DMS53 (cell line): ENCODE measurements around the gene ERI3.
A peak's percentile ranks its signal among the peaks of the same experiment; 100 is the strongest.

ENCODE experiments used
- DNase-seq: peaks from one replicate; lab custom pipeline; 2025; lab: John Stamatoyannopoulos, UW

ERI3 gene

GRCh38 chr1:44282704-44283426, 72.2 kb downstream of the ERI3 start:
- peak; percentile 84 for DNase-seq

- peak; percentile 44 for DNase-seq
Measured at GRCh38 chr1:44281962-44282703, 72.9 kb downstream of the ERI3 start.

- DNase-seq: peak; percentile 50
Measured at GRCh38 chr1:44276901-44277300, 78.2 kb downstream of the ERI3 start.

- DNase-seq: peak; percentile 55
Measured at GRCh38 chr1:44275991-44276405, 79.1 kb downstream of the ERI3 start.

- no peak for DNase-seq
Measured at GRCh38 chr1:44275296-44275962, 79.6 kb downstream of the ERI3 start.

- no peak for DNase-seq
Measured at GRCh38 chr1:44273560-44274350, 81.3 kb downstream of the ERI3 start.

GRCh38 chr1:44272992-44273391, 82.1 kb downstream of the ERI3 start:
- DNase-seq: no peak

- DNase-seq: no peak
Measured at GRCh38 chr1:44271646-44272045, 83.4 kb downstream of the ERI3 start.

- DNase-seq: peak; percentile 44
Measured at GRCh38 chr1:44270686-44271628, 84.1 kb downstream of the ERI3 start.

- peak; percentile 37 for DNase-seq
Measured at GRCh38 chr1:44268054-44268453, 87.0 kb downstream of the ERI3 start.

- DNase-seq: no peak
Measured at GRCh38 chr1:44267438-44267837, 87.6 kb downstream of the ERI3 start.

- peak; percentile 53 for DNase-seq
Measured at GRCh38 chr1:44266400-44267344, 88.4 kb downstream of the ERI3 start.

- DNase-seq: no peak
Measured at GRCh38 chr1:44265656-44266358, 89.2 kb downstream of the ERI3 start.

- DNase-seq: no peak
Measured at GRCh38 chr1:44264451-44264771, 90.6 kb downstream of the ERI3 start.

GRCh38 chr1:44263568-44264450, 91.2 kb downstream of the ERI3 start:
- DNase-seq: no peak

- no peak for DNase-seq
Measured at GRCh38 chr1:44262816-44263567, 92.1 kb downstream of the ERI3 start.

GRCh38 chr1:44262414-44262813, 92.6 kb downstream of the ERI3 start:
- no peak for DNase-seq

GRCh38 chr1:44261962-44262361, 93.1 kb downstream of the ERI3 start:
- no peak for DNase-seq
